Natural killer cell treated with Interleukin-12 subunit alpha and Interleukin-12 subunit beta and Interleukin-15 and Interleukin-18, amount 100 ng/mL, for 72 hours (primary cell): Measurements from ENCODE around the gene KDM6B. TPM values are rescaled to one million over a fixed set of nuclear protein-coding genes. Genes with fewer than 3 reads are reported as not detected.

ENCODE experiments used
- ATAC-seq, 2 donors: fragments of 150-1000 bp; cut with Tn5 transposase in 1 of 2; sonication (Bioruptor Pico), chemical (Tn5 transposase) in 1 of 2; 2 replicates each; pipeline ENCODE4 v1.10.0; 2021
- DNase-seq: peaks from one replicate; pipeline ENCODE4 v3.0.0; 2022; ENCODE audit warnings: low spot score
- H3K27ac Mint-ChIP-seq, 2 donors: 1 replicate in 1 of 2; 2 replicates in 1 of 2; pipeline ENCODE4 v1.8.0; 2022; ENCODE audit warnings: mixed read lengths in 2 of 2, mild to moderate bottlenecking in 1 of 2, moderate library complexity in 1 of 2
- H3K27me3 Mint-ChIP-seq, 2 donors: 1 replicate in 1 of 2; 2 replicates in 1 of 2; pipeline ENCODE4 v1.8.0; 2022; ENCODE audit warnings: mixed read lengths in 2 of 2
- H3K36me3 Mint-ChIP-seq: one replicate; pipeline ENCODE4 v1.8.0; 2022; ENCODE audit warnings: mixed read lengths
- H3K4me1 Mint-ChIP-seq, 2 donors: 1 replicate in 1 of 2; 2 replicates in 1 of 2; pipeline ENCODE4 v1.8.0; 2022; ENCODE audit warnings: low read depth in 2 of 2, mixed read lengths in 2 of 2, mild to moderate bottlenecking in 1 of 2
- H3K4me3 Mint-ChIP-seq: one replicate; pipeline ENCODE4 v1.8.0; 2022; ENCODE audit warnings: mixed read lengths
- H3K9me3 Mint-ChIP-seq: 2 replicates; pipeline ENCODE4 v1.8.0; 2022; ENCODE audit warnings: mixed read lengths
- total RNA-seq, 2 donors: library from RNA; stranded (reverse); gene quantifications; one replicate each; pipeline ENCODE4 v1.2.3, GENCODE V29; 2022

Gene KDM6B
- total RNA-seq, 2 donors from 2014 or later = 52.0 to 67.6 TPM

DNA sequence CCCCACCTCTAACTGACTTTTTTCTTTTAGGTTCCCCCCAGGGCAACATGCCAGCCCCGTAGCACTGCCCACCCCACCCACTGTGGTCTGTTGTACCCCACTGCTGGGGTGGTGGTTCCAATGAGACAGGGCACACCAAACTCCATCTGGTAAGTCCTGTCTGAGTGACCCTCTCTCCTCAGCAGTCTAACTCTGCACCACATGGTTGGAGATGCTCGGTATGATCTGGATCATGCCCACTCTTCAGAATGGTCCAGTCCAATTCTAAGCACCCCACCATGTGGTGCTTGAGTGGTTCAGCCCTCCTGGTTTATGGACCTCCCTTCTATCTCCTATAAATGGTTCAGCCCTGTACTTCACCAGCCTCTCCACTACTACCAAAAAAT lies 5.9 kb downstream of the KDM6B start:
- no peaks in the 10 kb centered on the region for H3K9me3 Mint-ChIP-seq
- H3K4me3 Mint-ChIP-seq = peak overlapping the region; percentile 93
- ATAC-seq (no peak), DNase-seq (peak; percentile 20)
- no peaks in the 10 kb centered on the region for H3K36me3 Mint-ChIP-seq
- no peaks in the 10 kb centered on the region for H3K27me3 Mint-ChIP-seq
- H3K4me1 Mint-ChIP-seq = peaks cover 71 to 76% of the 10 kb centered on the region in 2 donors
- peak overlapping the region in 1 of 2 donors; percentile 99 for H3K27ac Mint-ChIP-seq

- H3K9me3 Mint-ChIP-seq = no peaks in the 10 kb centered on the region
- H3K27me3 Mint-ChIP-seq = no peaks in the 10 kb centered on the region
- H3K4me1 Mint-ChIP-seq = peaks cover 65 to 71% of the 10 kb centered on the region in 2 donors
- H3K4me3 Mint-ChIP-seq = peak overlapping the region; percentile 93
- no peak for ATAC-seq
- no peaks in the 10 kb centered on the region for H3K36me3 Mint-ChIP-seq
- peak overlapping the region; percentile 99 for H3K27ac Mint-ChIP-seq
- DNase-seq = peak; percentile 26
These were observed 6.4 kb downstream of the KDM6B start for GRCh38 chr17:7840441-7840840.

DNA sequence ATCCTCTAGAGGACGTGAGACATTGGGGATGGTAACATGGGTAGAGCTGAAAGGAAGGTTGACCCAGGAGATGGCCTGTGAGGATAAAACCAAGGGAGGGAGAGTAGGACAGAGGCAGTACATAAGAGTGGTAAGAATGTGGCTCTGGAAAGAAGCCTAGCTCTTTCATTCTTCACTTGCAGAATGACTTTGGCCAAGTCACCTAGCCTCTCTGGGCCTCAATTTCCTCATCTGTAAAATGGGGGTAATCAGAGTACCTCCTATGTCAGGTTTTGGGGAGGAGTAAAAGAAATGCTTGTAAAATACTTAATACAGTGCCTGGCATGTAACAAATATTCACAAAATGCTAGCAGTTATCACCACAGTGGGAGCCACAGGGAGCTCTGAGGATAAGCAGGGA lies 6.9 kb downstream of the KDM6B start:
- ATAC-seq (no peak), DNase-seq (no peak)
- H3K27me3 Mint-ChIP-seq = no peaks in the 10 kb centered on the region
- peak overlapping the region; percentile 99 for H3K27ac Mint-ChIP-seq
- no peaks in the 10 kb centered on the region for H3K36me3 Mint-ChIP-seq
- H3K9me3 Mint-ChIP-seq = no peaks in the 10 kb centered on the region
- H3K4me3 Mint-ChIP-seq = peak overlapping the region; percentile 93
- H3K4me1 Mint-ChIP-seq = peaks cover 68 to 75% of the 10 kb centered on the region in 2 donors

DNA sequence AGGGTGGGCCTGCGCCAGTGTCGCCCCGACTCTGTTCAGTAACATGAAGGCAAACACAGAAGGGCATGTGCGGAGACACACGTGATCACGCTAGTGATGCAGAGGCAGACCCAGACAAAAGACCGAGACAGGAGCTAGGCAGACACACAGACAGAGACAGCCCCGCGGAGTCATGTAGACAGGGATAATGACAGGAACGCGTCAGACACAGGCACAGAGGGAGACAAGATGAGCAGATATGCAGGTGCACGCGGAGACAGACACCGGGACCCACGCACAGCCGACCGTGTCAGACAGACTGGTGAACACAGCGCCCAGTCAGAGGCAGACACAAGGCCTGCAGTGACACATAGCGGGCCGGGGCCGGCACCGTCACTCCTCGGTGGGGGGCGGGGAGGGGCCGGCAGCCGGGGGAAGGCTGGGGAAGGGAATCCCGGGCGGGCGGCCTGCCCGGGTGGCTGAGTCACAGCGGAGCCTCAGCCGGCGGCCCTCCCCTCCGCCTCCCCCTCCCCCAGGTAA lies 7.4 kb downstream of the KDM6B start:
- peak; percentile 60 to 67 for ATAC-seq
- H3K9me3 Mint-ChIP-seq = no peaks in the 10 kb centered on the region
- no peaks in the 10 kb centered on the region for H3K36me3 Mint-ChIP-seq
- peak; percentile 91 for DNase-seq
- no peaks in the 10 kb centered on the region for H3K27me3 Mint-ChIP-seq
- H3K4me1 Mint-ChIP-seq = peaks cover 65 to 70% of the 10 kb centered on the region in 2 donors
- H3K4me3 Mint-ChIP-seq = peak overlapping the region; percentile 93
- peak overlapping the region; percentile 99 for H3K27ac Mint-ChIP-seq

- Mint-ChIP-seq H3K4me1 (peaks cover 64 to 70% of the 10 kb centered on the region in 2 donors), H3K27ac (peak overlapping the region; percentile 99), H3K36me3 (no peaks in the 10 kb centered on the region), H3K27me3 (no peaks in the 10 kb centered on the region), H3K9me3 (no peaks in the 10 kb centered on the region), H3K4me3 (peak overlapping the region; percentile 93)
- ATAC-seq = peak; percentile 54 to 61
- DNase-seq = peak; percentile 91
These were observed 7.9 kb downstream of the KDM6B start for GRCh38 chr17:7841915-7842379.

- ATAC-seq (peak; percentile 67 to 79), DNase-seq (peak; percentile 97)
- Mint-ChIP-seq H3K36me3 (no peaks in the 10 kb centered on the region), H3K27ac (peak overlapping the region; percentile 99), H3K4me3 (peak overlapping the region; percentile 93), H3K4me1 (peaks cover 60 to 63% of the 10 kb centered on the region in 2 donors), H3K9me3 (no peaks in the 10 kb centered on the region), H3K27me3 (no peaks in the 10 kb centered on the region)
These were observed 8.6 kb downstream of the KDM6B start for GRCh38 chr17:7842380-7843256.

GRCh38 chr17:7843257-7843535 lies 9.2 kb downstream of the KDM6B start:
- Mint-ChIP-seq H3K4me1 (peaks cover 58 to 60% of the 10 kb centered on the region in 2 donors), H3K27ac (peak overlapping the region; percentile 99), H3K9me3 (no peaks in the 10 kb centered on the region), H3K36me3 (no peaks in the 10 kb centered on the region), H3K4me3 (peak overlapping the region; percentile 93), H3K27me3 (no peaks in the 10 kb centered on the region)
- peak; percentile 85 for DNase-seq
- ATAC-seq = peak in 1 of 2 donors; percentile 0

DNA sequence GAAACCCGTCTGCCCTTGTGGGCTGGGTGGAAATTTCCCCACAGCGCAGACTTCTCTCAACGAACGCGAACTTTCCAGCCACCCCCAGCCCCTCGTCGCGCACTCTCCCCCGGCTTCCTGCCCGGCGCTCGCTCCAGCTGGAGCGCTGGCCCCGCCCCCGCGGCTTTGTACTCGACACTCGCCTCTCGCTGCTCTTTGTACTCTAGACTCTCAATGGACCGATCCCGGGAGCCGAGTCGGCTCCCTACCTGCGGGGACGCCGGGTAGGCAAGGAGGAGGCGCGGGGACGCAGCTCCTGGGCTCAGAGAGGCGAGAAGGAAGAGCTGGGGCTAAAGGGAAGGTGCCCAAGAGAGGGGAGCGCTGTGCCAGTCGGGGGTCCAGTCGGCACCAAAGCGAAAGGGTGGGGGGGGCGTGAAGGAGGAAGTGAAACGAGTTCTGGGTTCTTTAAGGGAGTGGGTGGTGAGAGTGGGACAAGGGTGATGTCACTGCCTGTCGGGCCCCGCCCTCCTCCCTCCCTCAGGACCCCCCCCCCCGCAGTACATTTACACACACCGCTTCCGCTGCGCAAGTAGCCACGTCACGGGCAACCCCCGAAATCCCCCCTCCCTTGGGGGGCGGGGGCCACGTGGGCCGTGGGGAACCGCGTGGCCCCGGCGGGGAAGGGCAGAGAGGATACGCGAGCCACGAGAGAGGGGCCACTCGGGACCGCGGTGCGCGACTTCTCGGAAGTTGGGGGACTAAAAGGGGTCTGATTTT lies 9.7 kb downstream of the KDM6B start:
- peak; percentile 54 to 62 for ATAC-seq
- H3K27me3 Mint-ChIP-seq = no peaks in the 10 kb centered on the region
- H3K36me3 Mint-ChIP-seq = no peaks in the 10 kb centered on the region
- peak; percentile 93 for DNase-seq
- no peaks in the 10 kb centered on the region for H3K9me3 Mint-ChIP-seq
- H3K27ac Mint-ChIP-seq = peak overlapping the region; percentile 99
- H3K4me1 Mint-ChIP-seq = peaks cover 54 to 55% of the 10 kb centered on the region in 2 donors
- H3K4me3 Mint-ChIP-seq = peak overlapping the region; percentile 93

GRCh38 chr17:7844292-7845154 lies 10.5 kb downstream of the KDM6B start:
- H3K4me3 Mint-ChIP-seq = peak overlapping the region; percentile 93
- H3K9me3 Mint-ChIP-seq = no peaks in the 10 kb centered on the region
- ATAC-seq = peak; percentile 70 to 78
- H3K27ac Mint-ChIP-seq = peak overlapping the region; percentile 99
- peak; percentile 95 for DNase-seq
- no peaks in the 10 kb centered on the region for H3K27me3 Mint-ChIP-seq
- no peaks in the 10 kb centered on the region for H3K36me3 Mint-ChIP-seq
- H3K4me1 Mint-ChIP-seq = peaks cover 46 to 48% of the 10 kb centered on the region in 2 donors

GRCh38 chr17:7845359-7846062 lies 11.5 kb downstream of the KDM6B start:
- Mint-ChIP-seq H3K4me3 (peak overlapping the region; percentile 93), H3K27me3 (no peaks in the 10 kb centered on the region), H3K36me3 (no peaks in the 10 kb centered on the region), H3K4me1 (peaks cover 41 to 42% of the 10 kb centered on the region in 2 donors), H3K27ac (peak overlapping the region; percentile 99), H3K9me3 (no peaks in the 10 kb centered on the region)
- no peak for ATAC-seq
- DNase-seq = peak; percentile 59

- peak overlapping the region; percentile 93 for H3K4me3 Mint-ChIP-seq
- H3K36me3 Mint-ChIP-seq = no peaks in the 10 kb centered on the region
- DNase-seq = peak; percentile 56
- no peaks in the 10 kb centered on the region for H3K27me3 Mint-ChIP-seq
- peak overlapping the region; percentile 99 for H3K27ac Mint-ChIP-seq
- H3K9me3 Mint-ChIP-seq = no peaks in the 10 kb centered on the region
- ATAC-seq = no peak
- peaks cover 38 to 40% of the 10 kb centered on the region in 2 donors for H3K4me1 Mint-ChIP-seq
These were observed 12.2 kb downstream of the KDM6B start for GRCh38 chr17:7846063-7846735.
